Glomerular visceral epithelial cell (primary cell): Measurements from ENCODE around the gene OR9Q2.
"Not testable (repeated sequence)": the region's sequence is repeated elsewhere in the genome, so short reads cannot be mapped to it uniquely, and the experiment has no call there.

Source experiments
- DNase-seq: peaks from one replicate; pipeline ENCODE4 v3.0.0-alpha.2; 2016; ENCODE audit errors: extremely low spot score

OR9Q2 gene

GRCh38 chr11:58188770-58189169 is at the start of gene OR9Q2:
Gene OR9Q2, plus strand, starts transcription at chr11:58189070. Its CDS starts 1,421 bp downstream, at chr11:58190491.
- no peak for DNase-seq

- DNase-seq: no peak
These were observed 46.1 kb upstream of the OR9Q2 start for GRCh38 chr11:58142761-58143160.

GRCh38 chr11:58152781-58153180 is 36.1 kb upstream of the OR9Q2 start:
- DNase-seq: no peak

GRCh38 chr11:58164389-58164788 is 24.5 kb upstream of the OR9Q2 start:
- DNase-seq: no peak

GRCh38 chr11:58164990-58165389 is 23.9 kb upstream of the OR9Q2 start:
- DNase-seq: no peak

GRCh38 chr11:58165504-58166106 is 23.3 kb upstream of the OR9Q2 start:
- no peak for DNase-seq

GRCh38 chr11:58177409-58178054 is 11.3 kb upstream of the OR9Q2 start:
- DNase-seq: no peak

GRCh38 chr11:58178444-58178843 is 10.4 kb upstream of the OR9Q2 start:
- DNase-seq: no peak

GRCh38 chr11:58179648-58180047 is 9.2 kb upstream of the OR9Q2 start:
- peak; percentile 1 for DNase-seq

- DNase-seq: no peak
These were observed 1.9 kb upstream of the OR9Q2 start for GRCh38 chr11:58186938-58187337.

GRCh38 chr11:58192229-58192628 is 3.4 kb downstream of the OR9Q2 start:
- no peak for DNase-seq

GRCh38 chr11:58193391-58193790 is 4.5 kb downstream of the OR9Q2 start:
- no peak for DNase-seq

GRCh38 chr11:58195939-58196338 is 7.1 kb downstream of the OR9Q2 start:
- DNase-seq: no peak

- no peak for DNase-seq
These were observed 10.4 kb downstream of the OR9Q2 start for GRCh38 chr11:58199271-58199670.

- no peak for DNase-seq
These were observed 15.2 kb downstream of the OR9Q2 start, which contains the start of gene OR1S2 for GRCh38 chr11:58204042-58204441. Gene OR1S2, minus strand, starts transcription at chr11:58204142. Its CDS starts 0 bp downstream, at chr11:58204142.

GRCh38 chr11:58212420-58212819 is 23.6 kb downstream of the OR9Q2 start, which contains the start of gene OR1S1:
Gene OR1S1, plus strand, starts transcription at chr11:58212720.
- DNase-seq: not testable (repeated sequence)

- no peak for DNase-seq
These were observed 27.6 kb downstream of the OR9Q2 start for GRCh38 chr11:58216476-58216875.

GRCh38 chr11:58222721-58223120 is 33.9 kb downstream of the OR9Q2 start:
- DNase-seq: no peak

- no peak for DNase-seq
These were observed 39.2 kb downstream of the OR9Q2 start for GRCh38 chr11:58227956-58228615.
